Stimulated activated CD8-positive, alpha-beta memory T cell treated with anti-CD3 and anti-CD28 coated beads, Interleukin-12 subunit alpha, Interleukin-12 subunit beta, amount 100 ng/mL, for 4 hours (primary cell): ENCODE data around the gene PPP1R15B.
A peak's percentile ranks its signal among the peaks of the same experiment; 100 is the strongest.
"Not testable (repeated sequence)": the region's sequence is repeated elsewhere in the genome, so short reads cannot be mapped to it uniquely, and the experiment has no call there.

Experiments
- DNase-seq: peaks from one replicate; pipeline ENCODE4 v3.0.0-alpha.2; 2020; ENCODE audit warnings: low read depth

PPP1R15B gene

GRCh38 chr1:204443871-204444581 is 32.4 kb upstream of the PPP1R15B start:
- no peak for DNase-seq

GRCh38 chr1:204443260-204443619 is 31.6 kb upstream of the PPP1R15B start:
- DNase-seq = no peak

GRCh38 chr1:204442376-204443259 is 31.0 kb upstream of the PPP1R15B start:
- DNase-seq = no peak

GRCh38 chr1:204441558-204441957 is 29.9 kb upstream of the PPP1R15B start:
- DNase-seq = no peak

- no peak for DNase-seq
Observed at GRCh38 chr1:204439621-204440375, 28.2 kb upstream of the PPP1R15B start.

- no peak for DNase-seq
Observed at GRCh38 chr1:204438628-204439027, 27.0 kb upstream of the PPP1R15B start.

- DNase-seq = no peak
Observed at GRCh38 chr1:204437796-204438570, 26.4 kb upstream of the PPP1R15B start.

- no peak for DNase-seq
Observed at GRCh38 chr1:204435872-204436271, 24.3 kb upstream of the PPP1R15B start.

GRCh38 chr1:204435381-204435831 is 23.8 kb upstream of the PPP1R15B start:
- no peak for DNase-seq

- no peak for DNase-seq
Observed at GRCh38 chr1:204434116-204434755, 22.6 kb upstream of the PPP1R15B start.

- no peak for DNase-seq
Observed at GRCh38 chr1:204432708-204433107, 21.1 kb upstream of the PPP1R15B start.

- DNase-seq = peak; percentile 54
Observed at GRCh38 chr1:204431310-204432184, 19.9 kb upstream of the PPP1R15B start.

- DNase-seq = no peak
Observed at GRCh38 chr1:204429746-204430145, 18.1 kb upstream of the PPP1R15B start.

GRCh38 chr1:204426971-204427701 is 15.5 kb upstream of the PPP1R15B start:
- no peak for DNase-seq

- DNase-seq = no peak
Observed at GRCh38 chr1:204426474-204426873, 14.9 kb upstream of the PPP1R15B start.

GRCh38 chr1:204426035-204426436 is 14.4 kb upstream of the PPP1R15B start:
- no peak for DNase-seq

GRCh38 chr1:204424621-204425020 is 13.0 kb upstream of the PPP1R15B start:
- DNase-seq = no peak

- not testable (repeated sequence) for DNase-seq
Observed at GRCh38 chr1:204422061-204422705, 10.6 kb upstream of the PPP1R15B start.

GRCh38 chr1:204421441-204421840 is 9.8 kb upstream of the PPP1R15B start:
- DNase-seq = no peak
